GM12891 (cell line): ENCODE results near the gene USP15.

Experiments
- PAX5 ChIP-seq: IDR thresholded peaks from 2 replicates; pipeline ENCODE4 v1.6.1; 2011; ENCODE audit warnings: low read length, moderate library complexity, mild to moderate bottlenecking; ENCODE audit not compliant: insufficient read depth, severe bottlenecking
- POLR2A ChIP-seq: IDR thresholded peaks from 2 replicates; pipeline ENCODE4 v1.6.1; 2011; ENCODE audit warnings: low read depth, low read length, control low read depth
- POLR2AphosphoS5 ChIP-seq: IDR thresholded peaks from 2 replicates; pipeline ENCODE4 v1.6.1; 2011; ENCODE audit warnings: low read depth, low read length, control low read depth
- TAF1 ChIP-seq: IDR thresholded peaks from 2 replicates; pipeline ENCODE4 v1.6.1; 2011; ENCODE audit warnings: low read depth, low read length, control low read depth

GRCh38 chr12:62249419-62249818 lies 10.8 kb upstream of the USP15 start:
- no peak for TF ChIP-seq POLR2AphosphoS5
- TF ChIP-seq POLR2A, result no peak
- no peak for TF ChIP-seq TAF1
- no peak for TF ChIP-seq PAX5
